ENCODE measurements around the gene CARMIL1.

CARMIL1 gene

GRCh38 chr6:25659633-25660368 lies 380.6 kb downstream of the CARMIL1 start:
- DNase-seq (ENCODE audit: low spot score), result no peak

GRCh38 chr6:25660512-25660911 lies 381.3 kb downstream of the CARMIL1 start:
- no peak for DNase-seq (ENCODE audit: low spot score)

GRCh38 chr6:25661129-25661779 lies 382.1 kb downstream of the CARMIL1 start:
- no peak for DNase-seq (ENCODE audit: low spot score)

- DNase-seq (ENCODE audit: low spot score), result no peak
These were observed 386.3 kb downstream of the CARMIL1 start for GRCh38 chr6:25665455-25665854.

GRCh38 chr6:25669413-25669812 lies 390.2 kb downstream of the CARMIL1 start:
- no peak for DNase-seq (ENCODE audit: low spot score)
